HepG2 (cell line): ENCODE data around the gene FAT2. TPM values are rescaled to one million over a fixed set of nuclear protein-coding genes. Genes with fewer than 3 reads are reported as not detected.

Experiments
- AKNA ChIP-seq: sonication (generic); formaldehyde crosslinking; IDR thresholded peaks from 2 replicates; pipeline ENCODE4 v1.4.0; 2020; ENCODE audit warnings: missing genetic modification reagents, borderline replicate concordance
- POGZ ChIP-seq: sonication (generic); formaldehyde crosslinking; IDR thresholded peaks from 2 replicates; pipeline ENCODE4 v1.4.0; 2020; ENCODE audit warnings: mild to moderate bottlenecking, missing genetic modification reagents
- TOPORS ChIP-seq: sonication (generic); formaldehyde crosslinking; IDR thresholded peaks from 2 replicates; pipeline ENCODE4 v1.8.0; 2023; ENCODE audit warnings: mild to moderate bottlenecking, missing genetic modification reagents
- ZBTB2 ChIP-seq: sonication (generic); formaldehyde crosslinking; IDR thresholded peaks from 2 replicates; pipeline ENCODE4 v1.8.0; 2022; ENCODE audit warnings: low read depth, missing genetic modification reagents
- ZNF335 ChIP-seq: sonication (generic); formaldehyde crosslinking; IDR thresholded peaks from 2 replicates; pipeline ENCODE4 v1.4.0; 2020; ENCODE audit warnings: missing genetic modification reagents
- polyA plus RNA-seq, 8 experiments: library from polyadenylated mRNA; depleted of rRNA in 3 of 8; stranded (reverse) in 7 of 8; unstranded in 1 of 8; fragments of >200 nt; fragmentation: Illumina TruSeq in 4 of 8; extraction: Trizol in 4 of 8; gene quantifications; 2 replicates each; pipeline versions ENCODE4 v1.2.1 to v1.2.3, GENCODE V29; 2011 to 2016; ENCODE audit warnings: low read depth in 4 of 8, missing spikeins in 1 of 8, mixed read lengths in 1 of 8; ENCODE audit not compliant: insufficient read depth in 1 of 8
- total RNA-seq, 5 experiments: library from RNA; depleted of rRNA; stranded (reverse); fragments of >200 nt; fragmentation: Illumina TruSeq; extraction: Trizol; gene quantifications; 2 replicates each; pipeline ENCODE4 v1.2.3, GENCODE V29; 2016; ENCODE audit warnings: low read depth in 1 of 5
- TF ChIP-seq, protein P1 (sequence below): sonication (generic); formaldehyde crosslinking; IDR thresholded peaks from 2 replicates; pipeline ENCODE4 v1.4.0; 2020; ENCODE audit warnings: mild to moderate bottlenecking, missing genetic modification reagents, borderline replicate concordance

The FAT2 gene
- total and polyA plus RNA-seq, 2 of the 13 experiments (the other 11 are each of a cell fraction or from before 2014, with no cell fraction given): not detected

DNA sequence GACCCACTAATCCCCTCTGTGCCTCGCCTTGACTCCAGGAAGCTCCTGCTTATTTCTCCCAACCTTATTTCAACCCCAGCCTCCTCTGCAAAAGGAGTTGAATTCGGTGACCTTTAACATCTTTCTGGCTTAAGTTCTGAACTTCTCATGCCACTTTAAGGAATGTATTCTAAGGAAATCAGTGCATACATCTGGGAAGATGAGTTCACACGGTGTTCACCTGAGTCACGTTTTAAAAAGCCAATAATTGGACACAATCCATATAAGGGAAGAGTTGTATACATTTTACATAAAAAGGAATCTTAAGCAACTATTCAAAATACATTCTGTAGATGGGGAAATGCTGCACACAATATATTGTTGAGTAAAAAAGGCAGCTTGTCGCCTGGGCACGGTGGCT, 33.2 kb downstream of the FAT2 start (continued):
- TF ChIP-seq AKNA (CRISPR knock-in tag): no peak
- no peak for TF ChIP-seq ZNF335 (CRISPR knock-in tag)
- no peak for TF ChIP-seq POGZ (CRISPR knock-in tag)
- TF ChIP-seq TOPORS (CRISPR knock-in tag): no peak
- TF ChIP-seq, protein P1, sequence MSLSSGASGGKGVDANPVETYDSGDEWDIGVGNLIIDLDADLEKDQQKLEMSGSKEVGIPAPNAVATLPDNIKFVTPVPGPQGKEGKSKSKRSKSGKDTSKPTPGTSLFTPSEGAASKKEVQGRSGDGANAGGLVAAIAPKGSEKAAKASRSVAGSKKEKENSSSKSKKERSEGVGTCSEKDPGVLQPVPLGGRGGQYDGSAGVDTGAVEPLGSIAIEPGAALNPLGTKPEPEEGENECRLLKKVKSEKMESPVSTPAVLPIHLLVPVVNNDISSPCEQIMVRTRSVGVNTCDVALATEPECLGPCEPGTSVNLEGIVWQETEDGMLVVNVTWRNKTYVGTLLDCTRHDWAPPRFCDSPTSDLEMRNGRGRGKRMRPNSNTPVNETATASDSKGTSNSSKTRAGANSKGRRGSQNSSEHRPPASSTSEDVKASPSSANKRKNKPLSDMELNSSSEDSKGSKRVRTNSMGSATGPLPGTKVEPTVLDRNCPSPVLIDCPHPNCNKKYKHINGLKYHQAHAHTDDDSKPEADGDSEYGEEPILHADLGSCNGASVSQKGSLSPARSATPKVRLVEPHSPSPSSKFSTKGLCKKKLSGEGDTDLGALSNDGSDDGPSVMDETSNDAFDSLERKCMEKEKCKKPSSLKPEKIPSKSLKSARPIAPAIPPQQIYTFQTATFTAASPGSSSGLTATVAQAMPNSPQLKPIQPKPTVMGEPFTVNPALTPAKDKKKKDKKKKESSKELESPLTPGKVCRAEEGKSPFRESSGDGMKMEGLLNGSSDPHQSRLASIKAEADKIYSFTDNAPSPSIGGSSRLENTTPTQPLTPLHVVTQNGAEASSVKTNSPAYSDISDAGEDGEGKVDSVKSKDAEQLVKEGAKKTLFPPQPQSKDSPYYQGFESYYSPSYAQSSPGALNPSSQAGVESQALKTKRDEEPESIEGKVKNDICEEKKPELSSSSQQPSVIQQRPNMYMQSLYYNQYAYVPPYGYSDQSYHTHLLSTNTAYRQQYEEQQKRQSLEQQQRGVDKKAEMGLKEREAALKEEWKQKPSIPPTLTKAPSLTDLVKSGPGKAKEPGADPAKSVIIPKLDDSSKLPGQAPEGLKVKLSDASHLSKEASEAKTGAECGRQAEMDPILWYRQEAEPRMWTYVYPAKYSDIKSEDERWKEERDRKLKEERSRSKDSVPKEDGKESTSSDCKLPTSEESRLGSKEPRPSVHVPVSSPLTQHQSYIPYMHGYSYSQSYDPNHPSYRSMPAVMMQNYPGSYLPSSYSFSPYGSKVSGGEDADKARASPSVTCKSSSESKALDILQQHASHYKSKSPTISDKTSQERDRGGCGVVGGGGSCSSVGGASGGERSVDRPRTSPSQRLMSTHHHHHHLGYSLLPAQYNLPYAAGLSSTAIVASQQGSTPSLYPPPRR (CRISPR knock-in tag): no peak
- no peak for TF ChIP-seq ZBTB2 (CRISPR knock-in tag)
